Heart left ventricle (tissue), 16 donors: ENCODE results near the gene DDOST. TPM values are rescaled to one million over a fixed set of nuclear protein-coding genes. Genes with fewer than 3 reads are reported as not detected.

Experiments used
- ATAC-seq, 4 donors: fragments of 200-7000 bp; cut with Tn5 transposase; one replicate each; pipeline ENCODE4 v1.9.1; 2020 to 2022; ENCODE audit warnings: moderate library complexity in 4 of 4, mild to moderate bottlenecking in 3 of 4, moderate number of reproducible peaks in 1 of 4
- DNase-seq, 5 donors: peaks; one replicate each; pipeline ENCODE4 v3.0.0-alpha.2; 2020
- H3K27ac ChIP-seq, 12 donors: fragments of 200-600 bp; sonication (generic) in 4 of 12; one replicate each; pipeline versions ENCODE4 v1.5.0 to v1.8.0; 2016 to 2022; ENCODE audit warnings: mild to moderate bottlenecking in 2 of 12
- H3K27me3 ChIP-seq, 9 donors: fragments of 200-600 bp; sonication (generic) in 2 of 9; one replicate each; pipeline versions ENCODE4 v1.5.1 to v1.8.0; 2016 to 2022; ENCODE audit warnings: mild to moderate bottlenecking in 3 of 9
- H3K36me3 ChIP-seq, 9 donors: fragments of 200-600 bp; sonication (generic) in 2 of 9; one replicate each; pipeline versions ENCODE4 v1.5.0 to v1.8.0; 2018 to 2022; ENCODE audit warnings: mild to moderate bottlenecking in 2 of 9
- H3K4me1 ChIP-seq, 12 donors: fragments of 200-600 bp; sonication (generic) in 4 of 12; one replicate each; pipeline versions ENCODE4 v1.5.0 to v1.8.0; 2016 to 2022; ENCODE audit warnings: mild to moderate bottlenecking in 3 of 12
- H3K4me3 ChIP-seq, 12 donors: fragments of 200-600 bp; sonication (generic) in 4 of 12; one replicate each; pipeline versions ENCODE4 v1.5.0 to v1.8.0; 2017 to 2022; ENCODE audit warnings: mild to moderate bottlenecking in 9 of 12, moderate library complexity in 4 of 12
- H3K9me3 ChIP-seq, 12 donors: fragments of 200-600 bp; sonication (generic) in 4 of 12; one replicate each; pipeline versions ENCODE4 v1.5.0 to v1.8.0; 2016 to 2022; ENCODE audit warnings: mild to moderate bottlenecking in 1 of 12
- POLR2A ChIP-seq, 2 donors: fragments of 450-650 bp; IDR thresholded peaks; one replicate each; pipeline ENCODE4 v1.6.1; 2017; ENCODE audit warnings: antibody characterized with exemption in 2 of 2, mild to moderate bottlenecking in 2 of 2, moderate library complexity in 2 of 2
- WGBS, 4 donors: extraction: QIAGEN DNeasy Blood & Tissue Kit in 2 of 4; methylation state at CpG; one replicate each; pipeline versions ENCODE4 v1.1.5 to v1.1.7; 2013 to 2018; 5-methylcytosine and 5-hydroxymethylcytosine counted together
- intact Hi-C, 10 donors: fragments of 100-400 bp; cut with DNase I; formaldehyde crosslinking; loops; one replicate each; pipeline versions ENCODE4 v1.11.1 to v1.14.2; 2022
- polyA plus RNA-seq, 2 donors: library from polyadenylated mRNA; stranded (reverse); fragments of 200-250 nt; gene quantifications; one replicate each; pipeline ENCODE4 v1.2.3, GENCODE V29; 2013
- total RNA-seq, 9 donors: library from RNA; depleted of rRNA in 2 of 9; stranded (reverse); fragments of >200 nt in 2 of 9; fragmentation: NEBNext Ultra II Directional in 3 of 9; extraction: Animal tissue kit (Norgen Biotek cat#: 25700) in 3 of 9; gene quantifications; one replicate each; pipeline versions ENCODE4 v1.1.0 to v1.2.4, GENCODE V29; 2016 to 2023
- TF ChIP-seq, protein P1 (sequence below), 12 donors: fragments of 200-600 bp; sonication (generic) in 4 of 12; IDR thresholded peaks; one replicate each; pipeline versions ENCODE4 v1.5.0 to v1.8.0; 2018 to 2022; ENCODE audit warnings: antibody characterized with exemption in 12 of 12, mild to moderate bottlenecking in 5 of 12
- donor health status: ischemic (EF 13 %, LVEDD 7.1; RV severe dilation, severe dysfunction).
- donor health status: healthy with polysubstance abuse.
- donor health status: DM: no; HTN: yes; CAD: no.
- donor health status: DM: no; HTN: no; CAD: no.
- donor health status: ischemic (EF 25% LVEDD 6.9; RV normal size, moderate dysfunction).
- donor health status: ischemic (EF 25% LVEDD 5.7; RV mildly dilated, moderate dysfunction).
- donor health status: healthy.
- donor health status: DM: yes; HTN: yes; CAD: no.
- donor health status: ischemic (EF 35%, LVEDD 5.7; RV mildly dilated, moderate dysfunction).
- donor health status: nonischemic (EF 11% LVEDD 7.7; RV severe dilation, severe dysfunction).
- donor health status: DM: yes; HTN: yes; CAD: no.
- donor health status: PGD.
- donor health status: ischemic (EF 29% LVEDD 5.4; RV normal size, mild dysfunction).
- donor health status: nonischemic (EF 23%, LVEDD 6.1; RV moderate dilation, normal function).

The DDOST gene
- total and polyA plus RNA-seq, 11 donors, result 88.9 to 211 (median 128) TPM

DNA sequence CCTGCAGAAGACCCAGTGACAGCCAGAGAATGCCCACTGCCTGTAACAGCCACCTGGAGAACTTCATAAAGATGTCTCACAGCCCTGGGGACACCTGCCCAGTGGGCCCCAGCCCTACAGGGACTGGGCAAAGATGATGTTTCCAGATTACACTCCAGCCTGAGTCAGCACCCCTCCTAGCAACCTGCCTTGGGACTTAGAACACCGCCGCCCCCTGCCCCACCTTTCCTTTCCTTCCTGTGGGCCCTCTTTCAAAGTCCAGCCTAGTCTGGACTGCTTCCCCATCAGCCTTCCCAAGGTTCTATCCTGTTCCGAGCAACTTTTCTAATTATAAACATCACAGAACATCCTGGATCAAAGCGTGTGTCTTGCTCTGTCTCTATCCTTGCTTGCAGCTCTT is 42.6 kb downstream of the DDOST start:
- H3K4me1 ChIP-seq, result peaks cover 0 to 29% (median 12%) of the 10 kb centered on the region in 12 donors
- H3K27ac ChIP-seq, result peak overlapping the region in 9 of 12 donors; percentile 5 to 68 (median 38)
- H3K36me3 ChIP-seq, result no peaks in the 10 kb centered on the region
- intact Hi-C loops, result no loop called here
- 42 to 59% (median 56%) methylated on average over 4 of the region's 4 CpGs for WGBS, 4 donors
- no peaks in the 10 kb centered on the region for H3K9me3 ChIP-seq
- no peaks in the 10 kb centered on the region for H3K27me3 ChIP-seq
- no peak overlapping the region for H3K4me3 ChIP-seq
- TF ChIP-seq, protein P1, sequence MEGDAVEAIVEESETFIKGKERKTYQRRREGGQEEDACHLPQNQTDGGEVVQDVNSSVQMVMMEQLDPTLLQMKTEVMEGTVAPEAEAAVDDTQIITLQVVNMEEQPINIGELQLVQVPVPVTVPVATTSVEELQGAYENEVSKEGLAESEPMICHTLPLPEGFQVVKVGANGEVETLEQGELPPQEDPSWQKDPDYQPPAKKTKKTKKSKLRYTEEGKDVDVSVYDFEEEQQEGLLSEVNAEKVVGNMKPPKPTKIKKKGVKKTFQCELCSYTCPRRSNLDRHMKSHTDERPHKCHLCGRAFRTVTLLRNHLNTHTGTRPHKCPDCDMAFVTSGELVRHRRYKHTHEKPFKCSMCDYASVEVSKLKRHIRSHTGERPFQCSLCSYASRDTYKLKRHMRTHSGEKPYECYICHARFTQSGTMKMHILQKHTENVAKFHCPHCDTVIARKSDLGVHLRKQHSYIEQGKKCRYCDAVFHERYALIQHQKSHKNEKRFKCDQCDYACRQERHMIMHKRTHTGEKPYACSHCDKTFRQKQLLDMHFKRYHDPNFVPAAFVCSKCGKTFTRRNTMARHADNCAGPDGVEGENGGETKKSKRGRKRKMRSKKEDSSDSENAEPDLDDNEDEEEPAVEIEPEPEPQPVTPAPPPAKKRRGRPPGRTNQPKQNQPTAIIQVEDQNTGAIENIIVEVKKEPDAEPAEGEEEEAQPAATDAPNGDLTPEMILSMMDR (IDR thresholded peaks at IDR 0.05), result no peak
- TF ChIP-seq POLR2A (IDR thresholded peaks at IDR 0.05), result no peak
- ATAC-seq, result peak; percentile 33 to 88 (median 59)
- DNase-seq, result peak in 4 of 5 donors; percentile 27 to 50 (median 38)

DNA sequence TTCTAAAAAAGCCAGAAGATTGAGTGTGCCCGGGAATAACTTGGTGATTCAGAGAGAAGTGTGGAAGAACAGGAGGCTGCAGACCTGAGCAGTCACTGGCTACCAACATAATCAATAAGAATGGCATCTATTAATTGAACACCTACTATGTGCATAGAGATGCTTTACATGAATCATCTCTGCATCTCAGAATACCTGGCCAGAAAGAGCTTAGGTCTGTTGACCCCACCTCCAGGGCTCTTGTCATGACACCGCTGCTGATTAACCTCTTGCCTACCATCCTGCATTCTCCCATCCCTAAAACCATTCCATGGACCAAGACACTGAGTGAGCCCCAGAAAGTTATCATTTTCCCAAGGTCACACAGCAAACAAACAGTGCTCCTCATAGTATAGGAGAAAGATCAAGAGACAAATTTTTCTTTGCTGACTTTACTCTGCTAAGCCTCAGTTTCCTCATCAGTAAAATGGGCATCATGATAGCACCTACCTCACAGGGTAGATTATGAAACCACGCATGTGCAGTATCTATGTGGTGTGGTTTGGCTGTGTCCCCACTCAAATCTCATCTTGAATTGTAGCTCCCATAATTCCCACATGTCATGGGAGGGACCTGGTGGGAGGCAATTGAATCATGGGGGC is 44.2 kb downstream of the DDOST start:
- ATAC-seq, result no peak
- TF ChIP-seq, protein P1 (IDR thresholded peaks at IDR 0.05), result no peak
- TF ChIP-seq POLR2A (IDR thresholded peaks at IDR 0.05), result no peak
- WGBS, 4 donors, result 76 to 84% (median 81%) methylated on average over 3 of the region's 3 CpGs
- H3K4me1 ChIP-seq, result peaks cover 0 to 35% (median 13%) of the 10 kb centered on the region in 12 donors
- H3K27ac ChIP-seq, result peak overlapping the region in 9 of 12 donors; percentile 7 to 67 (median 54)
- no peaks in the 10 kb centered on the region for H3K36me3 ChIP-seq
- no peaks in the 10 kb centered on the region for H3K27me3 ChIP-seq
- H3K4me3 ChIP-seq, result peak overlapping the region in 1 of 12 donors; percentile 19
- intact Hi-C loops, result no loop called here
- no peak for DNase-seq
- no peaks in the 10 kb centered on the region for H3K9me3 ChIP-seq

DNA sequence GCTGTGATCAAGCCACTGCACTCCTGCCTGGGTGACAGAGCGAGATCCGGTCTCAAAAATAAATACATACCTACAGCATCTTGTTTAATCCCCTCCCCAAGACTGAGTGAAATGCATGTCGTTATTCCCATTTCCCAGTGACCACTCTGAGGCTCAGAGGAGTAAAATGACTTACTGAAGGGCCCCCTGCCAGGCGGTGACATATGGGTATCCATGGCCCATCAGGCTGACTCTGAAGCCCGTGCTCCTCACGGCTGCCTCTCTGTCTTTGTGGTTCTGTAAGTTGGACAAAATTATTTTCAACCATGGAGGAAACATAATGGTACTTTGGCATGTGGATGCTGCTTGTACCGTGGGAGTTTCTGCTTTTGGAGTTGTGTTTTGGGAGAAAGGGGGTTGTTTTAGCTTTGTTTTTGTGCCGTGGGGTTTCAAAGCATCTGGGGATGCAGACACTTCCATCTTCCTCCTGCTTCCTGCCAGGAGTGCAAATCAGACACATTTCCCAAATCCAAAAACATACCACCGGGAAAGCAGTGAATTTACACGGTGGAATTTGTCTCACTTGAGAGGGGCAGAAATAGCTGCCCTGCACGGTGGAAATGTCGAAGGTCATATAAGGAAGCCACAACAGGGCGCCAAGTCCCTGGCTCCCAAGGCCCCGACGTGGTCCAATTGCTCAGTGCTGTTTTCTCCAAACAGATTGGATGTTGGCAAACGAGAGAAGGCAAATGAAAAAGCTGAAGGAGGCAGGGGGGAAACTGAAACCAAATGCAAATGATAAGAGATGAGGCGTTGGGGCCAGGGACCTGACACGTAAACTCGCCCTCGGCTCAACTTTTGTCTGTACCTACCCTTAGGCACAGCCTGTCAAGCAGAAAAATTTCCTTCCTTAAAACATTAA is 45.0 kb downstream of the DDOST start:
- WGBS, 4 donors, result 35 to 51% (median 42%) methylated on average over 20 of the region's 20 CpGs
- Histone ChIP-seq H3K36me3 (no peaks in the 10 kb centered on the region), H3K9me3 (no peaks in the 10 kb centered on the region), H3K4me3 (peak overlapping the region in 2 of 12 donors; percentile 8 to 19), H3K27me3 (no peaks in the 10 kb centered on the region), H3K27ac (peak overlapping the region in 10 of 12 donors; percentile 6 to 67 (median 52)), H3K4me1 (peaks cover 0 to 35% (median 13%) of the 10 kb centered on the region in 12 donors)
- ATAC-seq (peak in 2 of 4 donors; percentile 63 to 66), DNase-seq (peak in 2 of 5 donors; percentile 45 to 56)
- TF ChIP-seq, protein P1 (IDR thresholded peaks at IDR 0.05), result no peak
- TF ChIP-seq POLR2A (IDR thresholded peaks at IDR 0.05), result no peak
- intact Hi-C loops, result no loop called here

DNA sequence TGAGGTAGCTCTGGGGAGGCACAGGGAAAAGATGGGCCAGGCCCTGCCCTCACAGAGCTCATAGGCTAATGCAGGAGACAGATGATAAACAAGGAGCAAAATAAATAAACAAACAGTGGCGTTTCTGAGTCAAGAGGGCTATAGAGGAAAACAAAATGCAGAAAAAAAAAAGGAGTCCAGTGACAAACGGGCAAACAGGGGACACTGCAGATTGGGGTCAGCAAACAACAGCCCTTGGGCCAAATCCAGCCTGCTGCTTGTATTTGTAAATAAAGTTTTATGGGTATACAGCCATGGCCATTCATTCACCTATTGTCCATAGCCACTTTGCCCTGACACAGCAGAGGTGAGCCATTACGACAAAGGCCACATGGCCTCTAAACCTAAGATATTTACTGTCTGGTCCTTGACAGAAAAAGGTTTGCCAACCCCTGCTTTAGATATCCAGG is 47.0 kb downstream of the DDOST start:
- DNase-seq (no peak), ATAC-seq (no peak)
- H3K4me1 ChIP-seq, result peaks cover 0 to 35% (median 13%) of the 10 kb centered on the region in 12 donors
- H3K4me3 ChIP-seq, result no peak overlapping the region
- H3K9me3 ChIP-seq, result no peaks in the 10 kb centered on the region
- peak overlapping the region; percentile 16 to 87 (median 74) for H3K27ac ChIP-seq
- 71 to 77% (median 75%) methylated on average over 3 of the region's 3 CpGs for WGBS, 4 donors
- intact Hi-C loops, result no loop called here
- no peaks in the 10 kb centered on the region for H3K27me3 ChIP-seq
- no peaks in the 10 kb centered on the region for H3K36me3 ChIP-seq
- no peak for TF ChIP-seq POLR2A (IDR thresholded peaks at IDR 0.05)
- TF ChIP-seq, protein P1 (IDR thresholded peaks at IDR 0.05), result no peak
